ENCODE measurements around the gene WIPI1.
"Not testable (repeated sequence)": the region's sequence is repeated elsewhere in the genome, so short reads cannot be mapped to it uniquely, and the experiment has no call there.

Gene WIPI1

DNA sequence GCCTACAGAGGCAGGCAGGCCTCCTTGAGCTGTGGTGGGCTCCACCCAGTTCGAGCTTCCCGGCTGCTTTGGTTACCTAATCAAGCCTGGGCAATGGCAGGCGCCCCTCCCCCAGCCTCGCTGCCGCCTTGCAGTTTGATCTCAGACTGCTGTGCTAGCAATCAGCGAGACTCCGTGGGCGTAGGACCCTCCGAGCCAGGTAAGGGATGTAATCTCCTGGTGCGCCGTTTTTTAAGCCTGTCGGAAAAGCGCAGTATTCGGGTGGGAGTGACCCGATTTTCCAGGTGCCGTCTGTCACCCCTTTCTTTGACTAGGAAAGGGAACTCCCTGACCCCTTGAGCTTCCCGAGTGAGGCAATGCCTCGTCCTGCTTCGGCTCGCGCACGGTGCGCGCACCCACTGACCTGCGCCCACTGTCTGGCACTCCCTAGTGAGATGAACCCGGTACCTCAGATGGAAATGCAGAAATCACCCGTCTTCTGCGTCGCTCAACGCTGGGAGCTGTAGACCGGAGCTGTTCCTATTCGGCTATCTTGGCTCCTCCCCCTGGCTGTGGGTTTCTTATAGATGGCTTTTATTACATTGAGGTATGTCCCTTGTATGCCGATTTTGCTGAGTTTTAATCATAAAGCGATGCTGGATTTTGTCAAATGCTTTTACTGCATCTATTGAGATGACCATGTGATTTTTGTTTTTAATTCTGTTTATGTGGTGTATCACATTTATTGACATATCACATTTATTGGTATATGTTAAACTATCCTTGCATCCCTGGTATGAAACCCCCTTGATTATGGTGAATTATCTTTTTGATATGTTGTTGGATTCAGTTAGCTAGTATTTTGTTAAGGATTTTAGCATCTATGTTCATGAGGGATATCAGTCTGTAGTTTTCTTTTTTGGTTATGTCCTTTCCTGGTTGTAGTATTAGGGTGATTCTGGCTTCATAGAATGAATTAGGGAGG lies 43.4 kb downstream of the WIPI1 start:
- peak; percentile 20 to 71 (median 45) for DNase-seq

DNA sequence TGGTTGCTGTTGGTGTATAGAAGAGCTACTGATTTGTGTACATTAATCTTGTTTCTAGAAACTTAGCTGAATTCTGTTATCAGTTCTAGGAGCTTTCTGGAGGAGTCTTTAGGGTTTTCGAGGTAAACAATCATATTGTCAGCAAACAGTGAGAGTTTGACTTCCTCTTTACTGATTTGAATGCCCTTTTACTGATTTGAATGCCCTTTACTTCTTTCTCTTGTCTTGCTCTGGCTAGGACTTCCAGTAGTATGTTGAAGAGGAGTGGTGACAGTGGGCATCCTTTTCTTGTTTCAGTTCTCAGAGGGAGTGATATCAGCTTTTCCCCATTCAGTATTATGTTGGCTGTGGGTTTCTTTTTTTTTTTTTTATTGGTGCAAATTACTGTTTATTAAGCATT lies 49.6 kb downstream of the WIPI1 start:
- DNase-seq: not testable (repeated sequence)

DNA sequence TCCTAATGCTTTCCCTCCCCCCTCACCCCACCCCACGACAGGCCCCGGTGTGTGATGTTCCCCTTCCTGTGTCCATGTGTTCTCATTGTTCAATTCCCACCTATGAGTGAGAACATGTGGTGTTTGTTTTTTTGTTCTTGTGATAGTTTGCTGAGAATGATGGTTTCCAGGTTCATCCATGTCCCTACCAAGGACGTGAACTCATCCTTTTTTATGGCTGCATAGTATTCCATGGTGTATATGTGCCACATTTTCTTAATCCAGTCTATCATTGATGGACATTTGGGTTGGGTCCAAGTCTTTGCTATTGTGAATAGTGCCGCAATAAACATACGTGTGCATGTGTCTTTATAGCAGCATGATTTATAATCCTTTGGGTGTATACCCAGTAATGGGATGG lies 53.5 kb downstream of the WIPI1 start:
- DNase-seq: not testable (repeated sequence)

DNA sequence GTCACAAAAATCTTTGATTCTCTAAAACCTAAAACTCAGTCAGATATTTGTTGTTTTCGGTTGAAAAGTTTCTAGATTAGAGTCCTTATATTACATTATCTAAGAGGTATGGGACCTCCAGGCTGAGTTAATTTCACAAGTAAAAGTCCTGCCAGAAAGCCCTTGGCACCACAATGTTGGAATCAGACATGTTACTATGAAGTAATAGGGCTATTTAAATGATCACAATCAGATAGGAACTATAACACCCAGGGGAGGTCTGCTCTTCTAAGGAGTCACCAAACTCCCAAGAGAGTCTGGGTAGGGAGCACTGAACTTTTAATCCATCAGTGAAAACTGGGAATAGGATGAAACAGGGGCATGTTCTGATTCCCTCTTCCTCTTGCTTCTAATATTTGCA lies 54.2 kb downstream of the WIPI1 start:
- no peak for DNase-seq

DNA sequence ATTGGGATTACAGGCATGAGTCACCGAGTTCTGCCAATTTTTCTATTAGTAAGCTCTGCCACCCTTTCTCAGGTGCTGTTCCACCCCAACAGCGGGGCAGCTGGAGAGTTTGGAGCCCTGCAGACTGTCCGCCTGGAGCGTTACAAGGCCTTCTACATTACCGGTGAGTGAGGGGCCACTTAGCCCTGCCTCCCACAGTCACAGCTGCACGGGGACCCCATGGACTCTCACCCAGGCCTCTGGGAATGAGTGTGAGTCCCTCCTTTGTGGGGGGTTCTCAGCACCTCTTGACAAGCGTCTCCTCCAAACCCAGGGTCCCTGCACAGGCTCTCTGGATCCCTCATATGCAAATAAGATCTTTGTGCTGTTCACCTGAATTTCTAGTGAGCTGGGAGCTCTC lies 56.0 kb downstream of the WIPI1 start:
- DNase-seq: no peak

DNA sequence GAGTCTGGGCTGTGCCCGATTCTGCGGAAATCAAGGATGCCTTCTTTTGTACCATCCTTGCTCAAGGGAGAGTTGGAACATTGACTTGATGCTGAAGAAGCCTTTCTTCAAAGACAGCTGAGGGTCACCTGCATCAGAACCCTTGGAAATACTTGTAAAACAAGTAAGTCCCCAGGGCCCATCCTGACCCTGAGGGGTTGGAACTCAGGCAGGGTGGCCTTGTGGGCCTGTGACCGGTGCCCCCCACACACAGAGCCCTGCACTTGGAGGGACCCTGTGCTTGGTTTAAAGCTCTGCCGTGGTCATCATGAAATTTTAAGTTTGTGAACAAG lies 56.9 kb downstream of the WIPI1 start:
- DNase-seq: no peak

DNA sequence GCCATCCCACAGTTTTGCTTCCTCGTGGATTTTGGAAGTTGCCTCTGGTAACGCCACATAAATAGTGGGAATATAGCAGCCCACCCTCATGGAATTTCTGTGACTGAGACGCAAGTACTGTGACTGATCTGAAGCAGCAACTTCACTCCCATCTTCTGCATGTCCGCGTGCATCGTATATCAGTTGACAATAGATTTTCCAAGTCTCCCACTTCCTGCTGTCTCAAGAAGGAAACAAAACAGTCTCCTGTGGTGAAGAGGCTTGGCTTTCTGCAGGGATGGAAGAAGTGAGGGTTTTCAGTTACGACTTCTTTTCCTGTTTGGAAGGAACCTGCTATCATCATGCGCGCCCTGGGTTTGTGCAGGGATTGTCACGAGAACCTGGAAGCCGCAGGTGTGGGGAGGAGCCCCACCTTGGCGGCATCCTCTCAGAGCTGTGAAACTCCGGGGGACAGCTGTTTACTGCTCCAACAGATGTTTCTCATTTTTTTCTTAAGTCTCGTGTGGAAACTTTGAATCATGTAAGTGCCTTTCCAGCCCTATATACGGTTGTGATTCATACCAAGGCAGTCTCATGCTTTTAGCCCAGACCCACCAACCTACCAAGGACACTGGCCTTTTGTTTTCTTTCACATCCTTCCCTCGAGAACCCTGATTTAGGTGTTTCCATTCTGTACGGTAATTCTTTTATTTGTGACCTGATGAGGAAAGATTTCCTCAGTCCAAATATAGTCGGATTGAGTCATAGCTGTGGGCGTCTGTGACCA lies 57.5 kb downstream of the WIPI1 start:
- DNase-seq: peak in 2 of 5 donors; percentile 14 to 71

DNA sequence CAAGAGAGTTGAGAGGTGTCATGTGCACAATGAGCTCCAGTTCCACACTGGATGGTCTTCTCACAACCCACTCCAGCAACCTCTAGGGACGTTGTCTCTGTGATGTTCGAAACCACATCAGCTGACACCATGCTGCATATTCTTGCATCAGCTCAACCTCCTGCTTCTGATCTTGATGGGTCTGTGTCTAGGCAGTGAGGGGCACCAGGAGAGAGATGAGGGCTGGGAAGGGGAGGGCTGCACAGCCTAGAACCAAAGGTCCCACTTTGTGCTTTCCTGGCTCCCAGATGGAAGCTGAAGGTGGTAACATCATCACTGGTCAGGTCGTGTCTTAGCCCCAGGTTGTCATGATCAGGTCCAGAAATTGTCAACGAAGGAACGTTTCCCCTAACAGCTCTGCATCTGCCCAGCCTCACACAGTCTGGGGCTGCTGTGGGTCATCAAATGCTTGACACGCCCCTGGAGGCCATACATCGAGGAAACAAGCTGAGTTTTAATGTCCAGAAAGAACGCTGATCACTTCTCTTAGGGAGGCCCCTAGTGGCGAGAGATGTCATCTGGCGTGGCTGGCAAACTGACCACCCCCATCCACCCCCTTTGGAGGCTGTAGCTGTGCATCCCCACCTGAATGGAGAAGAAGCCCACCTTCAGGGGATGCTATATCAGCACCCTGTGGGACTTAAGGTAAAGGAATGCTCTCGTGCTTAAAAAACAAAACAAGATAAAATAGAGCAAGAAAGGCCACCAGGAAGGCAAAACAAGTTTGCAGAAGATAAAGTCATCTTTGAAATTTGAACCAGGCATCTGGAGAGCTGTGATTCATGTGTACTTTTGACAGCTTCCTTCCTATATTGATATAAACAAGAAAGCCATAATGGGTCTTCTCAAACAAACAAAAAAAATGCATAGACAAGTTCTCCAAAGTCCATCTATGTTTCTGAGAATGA lies 58.3 kb downstream of the WIPI1 start:
- peak in 1 of 5 donors; percentile 86 for DNase-seq

DNA sequence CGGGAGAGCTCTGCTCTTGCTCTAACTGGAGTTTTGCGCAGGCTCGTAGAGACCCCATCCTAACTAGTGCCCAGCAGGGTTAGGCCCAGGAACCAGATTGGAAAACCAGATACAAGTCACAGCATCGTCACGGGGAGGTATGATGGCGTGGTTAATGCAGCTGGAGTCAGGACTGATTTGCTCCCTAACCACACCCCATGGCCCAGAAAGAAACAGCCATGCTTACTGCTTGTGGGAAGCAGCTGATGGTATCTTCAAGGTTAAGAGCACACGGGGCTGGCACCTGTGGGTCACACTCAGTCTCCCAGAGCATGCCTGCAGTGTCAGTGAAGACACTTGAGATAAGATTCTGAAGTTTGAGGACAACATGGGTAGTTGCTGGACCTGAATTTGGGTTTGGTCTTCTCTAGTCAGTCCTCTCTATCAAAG lies 60.2 kb downstream of the WIPI1 start:
- peak in 1 of 5 donors; percentile 33 for DNase-seq

DNA sequence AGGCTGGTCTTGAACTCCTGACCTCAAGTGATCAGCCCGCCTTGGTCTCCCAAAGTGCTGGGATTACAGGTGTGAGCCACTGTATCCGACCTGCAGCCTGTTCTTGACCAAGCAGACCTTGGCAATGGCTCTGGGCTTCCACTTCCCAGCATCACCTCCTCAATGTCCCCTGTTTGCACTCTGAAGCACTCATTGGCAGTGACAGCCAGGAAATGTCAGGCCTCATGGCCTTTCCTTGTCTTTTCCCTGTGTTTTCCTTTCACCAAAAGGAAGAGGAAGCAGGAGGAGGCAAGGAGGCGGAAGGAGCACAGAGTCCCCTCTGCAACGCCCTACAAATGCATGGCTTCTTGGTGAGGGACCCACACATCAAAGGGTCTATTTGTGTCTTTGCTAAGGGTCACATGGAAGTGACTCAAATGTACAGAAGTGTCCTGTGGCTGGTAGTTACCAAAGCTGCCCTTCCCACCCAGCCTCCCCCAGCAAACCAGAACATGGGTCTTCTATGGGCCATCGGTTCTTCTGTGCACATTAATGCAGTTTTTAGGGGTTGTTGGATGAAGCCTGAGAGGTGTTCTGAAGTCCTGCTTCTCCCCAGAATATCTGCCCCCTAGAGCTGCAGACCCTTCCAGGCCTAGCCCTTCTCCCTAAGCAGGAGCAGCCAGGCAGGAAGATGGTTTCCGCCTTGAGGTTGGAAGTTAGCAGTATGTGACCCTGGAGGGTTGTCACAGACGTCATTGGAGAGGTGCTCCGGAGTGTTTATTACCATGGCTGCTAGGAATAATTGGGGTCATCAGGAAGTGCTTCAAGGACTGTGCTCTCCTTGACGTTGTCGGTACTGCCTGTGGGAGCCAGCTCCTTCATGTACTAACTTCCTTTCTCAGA lies 60.8 kb downstream of the WIPI1 start:
- no peak for DNase-seq

DNA sequence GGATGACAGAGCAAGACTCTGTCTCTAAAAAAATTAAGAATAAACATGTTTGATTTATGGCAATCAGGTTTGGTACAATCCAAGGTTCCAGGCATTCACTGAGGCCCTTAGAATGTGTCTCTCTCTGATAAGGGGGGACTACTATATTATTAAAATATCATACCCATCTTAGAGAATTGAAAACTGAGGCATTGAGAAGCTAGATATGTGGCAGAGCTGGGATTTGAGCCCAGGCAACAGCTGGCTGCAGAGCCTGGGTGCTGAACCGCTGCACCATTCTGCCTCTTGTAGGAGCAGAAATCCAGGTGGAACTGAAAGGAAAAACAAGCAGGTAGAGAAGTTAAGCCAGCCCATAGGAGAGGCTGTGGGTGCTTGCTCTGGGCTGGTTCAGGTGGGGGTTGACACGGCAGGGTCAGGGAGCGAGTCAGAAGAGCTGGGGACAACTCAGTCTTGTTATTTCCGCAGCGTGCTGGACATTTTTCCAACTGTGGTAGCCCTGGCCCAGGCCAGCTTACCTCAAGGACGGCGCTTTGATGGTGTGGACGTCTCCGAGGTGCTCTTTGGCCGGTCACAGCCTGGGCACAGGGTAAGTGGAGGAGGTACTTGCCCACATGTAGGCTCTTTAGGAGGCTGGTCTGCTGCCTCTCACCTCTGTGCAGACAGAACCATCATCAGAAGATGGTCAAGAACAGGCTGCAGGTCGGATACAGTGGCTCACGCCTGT lies 62.5 kb downstream of the WIPI1 start:
- no peak for DNase-seq

DNA sequence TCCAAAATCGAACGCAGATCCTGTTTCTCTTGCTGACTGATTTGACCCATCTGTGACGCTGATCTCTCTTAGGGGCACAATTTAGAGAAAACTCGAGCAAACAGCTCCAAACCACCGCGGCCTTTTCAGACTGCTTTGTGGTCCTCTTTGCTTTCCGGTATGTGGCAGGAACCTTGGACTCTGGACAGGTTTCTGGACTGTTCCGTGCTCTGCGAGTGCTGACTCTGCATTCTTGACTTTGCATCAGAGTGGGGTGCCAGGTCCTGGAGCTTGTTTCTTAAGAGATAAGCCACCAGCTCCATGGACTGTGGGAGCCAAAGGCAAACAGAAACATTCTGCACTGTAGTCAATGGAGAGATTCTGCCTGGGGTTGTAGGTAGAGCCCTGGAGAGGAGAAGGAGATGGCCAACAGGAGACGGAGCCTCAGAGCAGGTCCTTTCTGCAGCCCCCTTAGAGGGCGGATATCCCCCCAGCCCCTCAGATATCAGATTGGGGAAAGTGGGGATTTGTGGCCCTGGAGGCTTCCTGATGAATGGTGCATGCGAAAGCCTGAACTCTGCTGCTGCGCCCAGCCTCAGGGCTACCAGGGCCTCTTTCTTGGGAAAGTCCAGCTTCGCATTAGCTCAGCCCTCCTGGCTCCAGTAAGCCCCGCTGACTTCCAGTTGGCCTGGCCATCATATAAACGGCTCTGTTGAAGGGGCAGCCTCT lies 65.6 kb downstream of the WIPI1 start:
- DNase-seq: no peak

DNA sequence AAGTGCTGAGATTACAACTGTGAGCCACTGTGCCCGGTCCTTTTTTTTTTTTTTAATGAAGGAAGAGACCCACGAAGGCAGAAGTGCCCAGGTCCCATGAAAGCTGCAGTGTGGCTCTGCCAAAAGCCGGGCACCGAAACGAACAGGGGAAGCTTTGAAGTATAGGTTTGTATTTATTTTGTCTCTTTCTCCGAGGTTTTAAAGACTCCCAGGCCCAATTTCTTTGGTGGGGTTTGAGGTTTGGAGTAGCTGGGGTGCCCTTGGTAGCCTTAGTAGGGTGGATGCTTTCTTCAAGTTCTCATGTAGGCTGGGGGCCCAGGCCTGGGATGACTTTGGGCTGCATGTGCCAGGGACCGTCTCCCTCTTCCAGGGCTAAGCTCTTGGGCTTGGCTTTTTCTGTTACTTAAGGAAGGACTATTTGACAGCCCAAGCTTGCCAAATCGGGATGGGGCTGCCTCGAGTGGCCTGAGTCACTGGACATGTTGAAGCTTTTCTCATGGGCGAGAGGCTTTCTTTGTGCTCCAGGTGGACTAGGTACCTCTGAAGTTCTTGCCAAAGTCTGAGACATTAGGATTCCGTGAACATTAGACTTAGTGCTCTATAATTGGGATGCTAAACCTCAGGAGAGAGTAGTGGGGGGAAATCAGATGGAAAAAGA lies 66.3 kb downstream of the WIPI1 start:
- no peak for DNase-seq

DNA sequence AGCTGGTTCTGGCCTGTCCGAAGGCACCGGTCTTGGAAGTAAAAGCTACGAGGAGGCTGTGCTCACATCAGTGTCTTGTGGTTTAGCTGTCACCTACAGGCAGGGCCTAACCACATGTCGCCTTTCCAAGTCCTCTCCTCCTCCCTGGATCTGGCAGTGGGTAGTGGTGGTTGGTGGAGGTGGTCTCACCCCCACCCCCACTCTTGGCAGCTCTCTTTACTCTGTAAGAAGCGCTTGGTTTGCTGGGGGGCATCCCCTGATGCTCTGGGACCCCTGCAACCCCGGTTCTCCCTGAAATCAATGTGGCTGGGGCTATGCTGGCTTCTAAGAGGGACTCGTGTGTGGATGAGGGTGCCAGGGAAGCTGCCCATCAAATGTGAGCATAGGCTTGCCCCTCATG lies 68.3 kb downstream of the WIPI1 start:
- no peak for DNase-seq

DNA sequence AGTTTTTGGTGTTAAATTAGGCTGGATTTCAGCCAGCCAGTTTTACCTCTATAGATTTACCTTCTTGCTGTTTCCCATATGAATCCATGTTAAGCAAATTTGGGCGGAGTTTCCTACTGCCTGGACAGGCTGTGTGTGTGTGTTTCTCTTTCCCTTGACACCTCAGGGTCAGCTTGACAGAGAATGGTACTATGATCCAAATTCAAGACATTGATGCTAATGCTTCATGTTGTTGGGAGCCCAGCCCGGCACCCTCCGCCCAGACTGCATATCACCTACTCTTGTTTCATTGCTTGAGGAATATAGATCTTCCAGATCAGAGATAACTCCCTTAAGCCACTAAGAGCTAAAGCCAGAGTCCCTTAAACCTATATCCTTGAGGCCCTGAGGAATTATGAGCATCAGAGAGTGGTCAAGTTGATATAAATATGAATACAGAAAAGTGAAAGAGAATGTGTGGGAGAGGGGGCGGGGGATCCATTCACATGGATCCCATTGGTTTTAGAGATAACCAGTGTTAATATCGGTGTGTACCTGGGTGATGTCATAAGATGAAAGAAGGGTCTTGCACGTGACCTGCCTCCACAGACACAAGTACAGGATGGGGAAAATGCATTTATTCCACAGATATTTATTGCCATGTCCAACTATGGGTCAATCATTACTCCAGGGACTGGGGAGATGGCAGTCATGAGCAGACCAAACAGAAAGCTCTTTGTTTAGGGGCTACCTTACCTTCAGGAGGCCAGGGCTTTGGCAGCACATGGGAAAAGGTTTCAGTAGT lies 69.7 kb downstream of the WIPI1 start:
- no peak for DNase-seq

DNA sequence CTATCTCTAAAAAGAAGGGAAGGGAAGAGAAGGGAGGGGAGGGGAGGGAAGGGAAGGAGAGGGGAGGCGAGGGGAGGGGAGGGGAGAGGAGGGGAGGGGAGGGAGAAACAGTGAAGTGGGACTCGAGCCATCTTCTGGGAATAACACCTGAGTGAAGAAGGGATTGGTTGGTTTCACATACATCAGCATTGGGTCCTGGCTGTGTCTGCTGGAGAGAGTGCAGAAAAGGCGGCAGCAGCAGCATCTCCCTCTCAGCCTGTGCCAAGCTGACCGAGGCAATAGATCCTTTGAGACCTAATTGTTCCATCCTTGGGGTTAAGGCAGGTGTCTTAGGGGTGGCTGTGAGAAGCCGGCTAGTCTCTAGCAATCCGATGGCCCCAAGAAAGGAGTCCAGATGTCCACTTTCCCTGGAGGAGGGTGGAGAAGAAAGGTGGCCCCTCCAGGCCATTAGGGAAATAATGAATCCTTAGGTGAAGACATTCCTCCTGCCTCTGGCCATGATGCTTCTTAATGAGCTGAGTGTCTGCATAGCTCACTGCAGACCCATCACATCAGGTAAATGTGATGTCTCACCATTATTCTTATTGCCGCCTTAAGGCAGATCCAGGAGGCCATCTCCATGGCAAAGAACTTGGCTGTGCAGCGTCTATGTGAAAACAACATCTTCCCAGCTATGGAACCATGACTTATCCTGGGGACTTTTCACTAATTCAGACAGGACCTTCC lies 71.6 kb downstream of the WIPI1 start:
- no peak for DNase-seq

DNA sequence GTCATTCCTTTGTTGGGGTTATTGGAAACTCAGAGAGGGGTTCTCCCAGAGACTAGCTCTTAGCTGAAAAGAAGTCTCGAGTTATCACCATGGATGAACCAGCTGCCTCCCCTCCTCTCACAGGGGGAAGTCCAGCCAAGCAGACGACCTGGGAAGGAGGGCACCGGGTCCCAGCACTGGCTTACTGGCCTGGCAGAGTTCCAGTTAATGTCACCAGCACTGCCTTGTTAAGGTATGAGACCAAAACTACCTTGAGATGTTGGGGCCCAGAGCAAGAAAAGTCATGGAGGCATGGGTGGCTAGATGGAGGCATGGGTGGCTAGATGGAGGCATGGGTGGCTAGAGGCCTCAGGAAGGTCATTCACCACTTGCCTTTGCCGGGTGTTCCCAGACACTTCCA lies 72.4 kb downstream of the WIPI1 start:
- no peak for DNase-seq

DNA sequence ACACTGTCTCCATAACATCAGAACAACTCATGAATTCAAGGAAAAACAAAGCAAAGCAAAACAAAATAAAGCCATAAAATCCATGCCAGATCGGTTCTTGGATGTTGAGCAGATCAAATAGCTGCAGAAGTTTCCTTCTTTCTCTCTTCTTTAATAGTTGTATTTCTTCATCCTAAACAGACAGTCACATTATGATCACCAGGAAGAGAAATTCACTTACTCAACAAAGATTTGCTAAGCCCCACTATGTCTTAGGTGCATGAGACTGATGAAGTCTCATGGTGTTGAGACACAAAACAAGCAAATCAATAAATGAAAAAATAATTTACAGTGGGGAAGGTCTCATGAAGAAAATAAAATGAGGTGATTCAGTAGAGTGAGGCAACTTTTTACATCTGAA lies 72.8 kb downstream of the WIPI1 start:
- DNase-seq: no peak
